Stomach smooth muscle (tissue), 2 donors: ENCODE measurements around the gene CNTROB.

Experiments used
- H3K27ac ChIP-seq: one replicate; pipeline ENCODE4 v1.7.0; 2013; ENCODE audit warnings: mild to moderate bottlenecking, low read length, inconsistent platforms
- H3K27me3 ChIP-seq, 2 donors: one replicate each; pipeline ENCODE4 v1.7.0; 2013; ENCODE audit warnings: low read length in 2 of 2; ENCODE audit not compliant: insufficient read depth in 2 of 2, control insufficient read depth in 1 of 2
- H3K36me3 ChIP-seq, 2 donors: one replicate each; pipeline ENCODE4 v1.7.0; 2013; ENCODE audit warnings: low read length in 2 of 2; ENCODE audit not compliant: control insufficient read depth in 2 of 2, insufficient read depth in 2 of 2
- H3K4me1 ChIP-seq: one replicate; pipeline ENCODE4 v1.7.0; 2013; ENCODE audit warnings: low read length; ENCODE audit not compliant: control insufficient read depth, insufficient read depth
- H3K4me3 ChIP-seq, 2 donors: one replicate each; pipeline ENCODE4 v1.7.0; 2013; ENCODE audit warnings: low read length in 2 of 2
- H3K9ac ChIP-seq, 2 donors: one replicate each; pipeline ENCODE4 v1.7.0; 2013; ENCODE audit warnings: low read length in 2 of 2, mild to moderate bottlenecking in 1 of 2
- H3K9me3 ChIP-seq, 2 donors: one replicate each; pipeline ENCODE4 v1.7.0; 2013; ENCODE audit warnings: low read length in 2 of 2; ENCODE audit not compliant: control insufficient read depth in 2 of 2
- donor health status: healthy.
- donor health status: Pancreatic carcinoma.

CNTROB gene

GRCh38 chr17:7929158-7930023 is 2.6 kb upstream of the CNTROB start, which contains the start of gene KCNAB3:
Gene KCNAB3 (minus strand): TSS chr17:7929856. CDS start chr17:7929435, 421 bp downstream.
- no peak within 1 kb of the TSS for H3K9ac ChIP-seq
- peak within 1 kb of the TSS in 1 of 2 donors; percentile 29 for H3K4me3 ChIP-seq
- peaks cover 30% of the 10 kb centered on the region for H3K4me1 ChIP-seq
- H3K36me3 ChIP-seq, result no peaks in the 10 kb centered on the region
- no peak within 1 kb of the TSS for H3K27ac ChIP-seq
- H3K9me3 ChIP-seq, result no peaks in the 10 kb centered on the region
- peaks cover 2 to 15% of the 10 kb centered on the region in 2 donors for H3K27me3 ChIP-seq

GRCh38 chr17:7930841-7931631 is 970 bp upstream of the CNTROB start:
- Histone ChIP-seq H3K27ac (peak overlapping the region; percentile 77), H3K27me3 (peaks cover 2 to 15% of the 10 kb centered on the region in 2 donors), H3K9ac (peak overlapping the region; percentile 61 to 79), H3K4me3 (peak overlapping the region; percentile 75 to 99), H3K4me1 (peaks cover 30% of the 10 kb centered on the region), H3K36me3 (peaks cover 2 to 3% of the 10 kb centered on the region in 2 donors), H3K9me3 (no peaks in the 10 kb centered on the region)

GRCh38 chr17:7932483-7932891 is 481 bp downstream of the CNTROB start:
- Histone ChIP-seq H3K27ac (peak overlapping the region; percentile 77), H3K9ac (peak overlapping the region; percentile 68 to 89), H3K9me3 (no peaks in the 10 kb centered on the region), H3K4me1 (peaks cover 30% of the 10 kb centered on the region), H3K27me3 (peaks cover 2 to 15% of the 10 kb centered on the region in 2 donors), H3K36me3 (peaks cover 12 to 14% of the 10 kb centered on the region in 2 donors), H3K4me3 (peak overlapping the region; percentile 85 to 99)

GRCh38 chr17:7932949-7933348 is 943 bp downstream of the CNTROB start:
- H3K27ac ChIP-seq, result peak overlapping the region; percentile 77
- H3K36me3 ChIP-seq, result peaks cover 12 to 14% of the 10 kb centered on the region in 2 donors
- peak overlapping the region; percentile 68 to 89 for H3K9ac ChIP-seq
- no peaks in the 10 kb centered on the region for H3K9me3 ChIP-seq
- H3K27me3 ChIP-seq, result peaks cover 0 to 15% of the 10 kb centered on the region in 2 donors
- peaks cover 30% of the 10 kb centered on the region for H3K4me1 ChIP-seq
- peak overlapping the region; percentile 85 to 99 for H3K4me3 ChIP-seq

GRCh38 chr17:7935859-7936258 is 3.9 kb downstream of the CNTROB start:
- H3K9ac ChIP-seq, result no peak overlapping the region
- H3K9me3 ChIP-seq, result no peaks in the 10 kb centered on the region
- no peak overlapping the region for H3K4me3 ChIP-seq
- H3K27ac ChIP-seq, result no peak overlapping the region
- peaks cover 23% of the 10 kb centered on the region for H3K4me1 ChIP-seq
- no peaks in the 10 kb centered on the region for H3K27me3 ChIP-seq
- H3K36me3 ChIP-seq, result peaks cover 26 to 29% of the 10 kb centered on the region in 2 donors

GRCh38 chr17:7940034-7940433 is 8.0 kb downstream of the CNTROB start:
- H3K9me3 ChIP-seq, result no peaks in the 10 kb centered on the region
- peaks cover 42 to 57% of the 10 kb centered on the region in 2 donors for H3K36me3 ChIP-seq

GRCh38 chr17:7940743-7941142 is 8.7 kb downstream of the CNTROB start:
- no peak overlapping the region for H3K27ac ChIP-seq
- no peaks in the 10 kb centered on the region for H3K9me3 ChIP-seq
- H3K4me1 ChIP-seq, result no peaks in the 10 kb centered on the region
- no peak overlapping the region for H3K4me3 ChIP-seq
- H3K9ac ChIP-seq, result no peak overlapping the region
- no peaks in the 10 kb centered on the region for H3K27me3 ChIP-seq
- H3K36me3 ChIP-seq, result peaks cover 44 to 61% of the 10 kb centered on the region in 2 donors

More at GRCh38 chr17:7940034-7940433, 8.0 kb downstream of the CNTROB start:
- Histone ChIP-seq H3K4me3 (no peak overlapping the region), H3K4me1 (no peaks in the 10 kb centered on the region), H3K27ac (no peak overlapping the region), H3K9ac (no peak overlapping the region), H3K27me3 (no peaks in the 10 kb centered on the region)

- peaks cover 48 to 60% of the 10 kb centered on the region in 2 donors for H3K36me3 ChIP-seq
- no peak overlapping the region for H3K27ac ChIP-seq
- no peaks in the 10 kb centered on the region for H3K4me1 ChIP-seq
Measured at GRCh38 chr17:7943291-7943690, 11.3 kb downstream of the CNTROB start.

GRCh38 chr17:7944326-7944725 is 12.3 kb downstream of the CNTROB start:
- Histone ChIP-seq H3K4me3 (no peak overlapping the region), H3K4me1 (no peaks in the 10 kb centered on the region), H3K27me3 (no peaks in the 10 kb centered on the region), H3K9ac (no peak overlapping the region), H3K9me3 (no peaks in the 10 kb centered on the region), H3K36me3 (peaks cover 53 to 62% of the 10 kb centered on the region in 2 donors), H3K27ac (no peak overlapping the region)

More at GRCh38 chr17:7943291-7943690, 11.3 kb downstream of the CNTROB start:
- Histone ChIP-seq H3K9me3 (no peaks in the 10 kb centered on the region), H3K4me3 (no peak overlapping the region), H3K9ac (no peak overlapping the region), H3K27me3 (no peaks in the 10 kb centered on the region)

GRCh38 chr17:7945651-7946050 is 13.6 kb downstream of the CNTROB start:
- no peak overlapping the region for H3K9ac ChIP-seq
- no peak overlapping the region for H3K4me3 ChIP-seq
- H3K36me3 ChIP-seq, result peaks cover 48 to 53% of the 10 kb centered on the region in 2 donors
- no peaks in the 10 kb centered on the region for H3K27me3 ChIP-seq
- no peak overlapping the region for H3K27ac ChIP-seq
- no peaks in the 10 kb centered on the region for H3K4me1 ChIP-seq
- no peaks in the 10 kb centered on the region for H3K9me3 ChIP-seq
